ENCODE data around the gene TMCC3.

Gene TMCC3

DNA sequence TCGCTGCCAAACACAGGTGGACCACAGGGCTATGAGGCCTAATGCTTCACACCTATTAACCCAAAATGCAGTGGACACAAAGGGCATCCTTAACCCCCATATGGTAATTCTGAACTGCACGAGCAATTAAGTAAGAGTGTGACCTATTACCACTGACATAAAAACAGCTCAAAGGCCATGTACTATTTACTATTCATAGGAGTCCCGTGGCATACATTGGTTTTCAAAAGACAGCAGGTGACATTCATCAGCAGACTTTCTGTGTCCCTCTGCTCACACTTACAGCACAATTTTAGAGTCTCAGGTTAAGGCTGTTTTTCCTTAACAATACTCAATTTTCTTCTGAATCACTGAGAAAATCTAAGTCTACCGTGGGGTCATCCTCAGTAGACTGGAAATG lies 23.1 kb upstream of the TMCC3 start:
- no peak for DNase-seq

DNA sequence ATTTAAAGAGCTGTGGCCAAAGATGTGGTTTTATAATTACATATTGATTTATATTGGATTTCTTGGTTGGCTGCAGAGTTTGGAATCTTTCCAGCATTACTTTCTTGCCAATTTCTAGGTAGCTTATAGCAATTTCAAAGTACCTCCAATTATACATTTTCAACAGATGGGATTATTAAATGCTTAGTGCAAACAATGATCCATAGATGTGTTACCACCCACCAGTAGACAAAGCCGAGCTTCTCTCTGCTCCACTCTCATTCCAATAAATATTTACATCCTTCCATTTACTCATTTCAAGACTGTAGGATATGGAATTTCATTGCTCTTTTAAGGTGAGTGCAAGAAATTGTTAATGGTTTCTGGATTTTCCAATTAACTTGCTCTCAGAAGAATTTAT lies 21.6 kb upstream of the TMCC3 start:
- no peak for DNase-seq

DNA sequence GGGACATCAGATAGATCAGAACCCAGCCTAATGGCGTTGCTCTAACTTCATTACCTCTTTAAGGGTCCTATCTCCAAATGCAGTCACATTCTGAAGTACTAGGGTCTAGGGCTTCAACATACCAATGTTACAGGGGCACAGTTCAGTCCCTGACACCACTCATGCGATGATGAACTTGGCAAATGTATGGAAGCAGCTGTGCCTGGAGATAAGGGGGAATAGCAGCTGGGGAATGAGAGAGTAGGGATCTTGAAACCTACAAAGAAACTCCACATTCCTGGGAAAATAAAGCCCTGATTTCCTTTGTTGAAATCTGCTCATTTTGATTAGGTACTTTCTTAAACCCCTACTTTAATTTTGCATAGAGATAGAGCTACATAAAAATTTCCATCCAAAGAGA lies 20.5 kb upstream of the TMCC3 start:
- no peak for DNase-seq

DNA sequence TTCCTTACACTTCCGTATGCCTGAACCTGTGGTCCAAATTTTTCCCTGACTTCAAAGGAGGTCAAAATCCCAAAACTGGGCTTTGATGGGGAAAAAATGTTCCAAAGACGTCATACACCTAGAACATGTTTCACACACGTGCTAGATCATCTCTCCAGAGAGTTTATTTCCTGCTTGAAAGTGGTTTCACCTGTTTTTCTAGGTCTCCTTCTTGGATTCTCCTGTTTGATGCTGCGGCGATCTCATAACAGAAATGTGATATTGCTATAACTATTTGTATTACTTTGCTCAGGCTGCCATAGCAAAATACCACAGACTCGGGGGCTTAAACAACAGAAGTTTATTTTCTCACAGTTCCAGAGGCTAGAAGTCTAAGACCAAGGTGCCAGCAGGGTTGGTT lies 19.7 kb upstream of the TMCC3 start:
- no peak for DNase-seq

DNA sequence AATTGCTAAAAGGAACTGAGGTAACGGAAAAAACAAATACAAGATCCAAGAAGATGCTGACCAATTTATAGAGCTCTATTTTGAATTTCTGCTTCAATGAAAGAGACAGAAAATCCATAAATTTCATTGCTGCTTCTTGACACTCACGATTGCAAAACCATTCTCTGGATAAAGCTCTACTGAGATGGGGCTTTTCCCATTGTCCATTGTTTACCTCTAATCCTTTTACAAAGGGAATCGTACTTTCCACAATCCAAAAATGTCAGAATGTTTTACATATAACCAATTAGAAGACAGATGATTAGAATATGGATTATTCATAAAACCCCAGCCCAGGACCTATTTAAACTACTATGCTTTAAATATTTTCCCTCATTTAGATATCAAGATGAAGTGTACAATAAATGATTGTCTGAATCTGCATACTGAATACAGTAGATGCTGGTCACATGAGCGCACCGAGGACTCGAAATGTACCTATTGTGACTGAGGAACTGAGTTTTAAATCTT lies 16.7 kb upstream of the TMCC3 start:
- no peak for DNase-seq

DNA sequence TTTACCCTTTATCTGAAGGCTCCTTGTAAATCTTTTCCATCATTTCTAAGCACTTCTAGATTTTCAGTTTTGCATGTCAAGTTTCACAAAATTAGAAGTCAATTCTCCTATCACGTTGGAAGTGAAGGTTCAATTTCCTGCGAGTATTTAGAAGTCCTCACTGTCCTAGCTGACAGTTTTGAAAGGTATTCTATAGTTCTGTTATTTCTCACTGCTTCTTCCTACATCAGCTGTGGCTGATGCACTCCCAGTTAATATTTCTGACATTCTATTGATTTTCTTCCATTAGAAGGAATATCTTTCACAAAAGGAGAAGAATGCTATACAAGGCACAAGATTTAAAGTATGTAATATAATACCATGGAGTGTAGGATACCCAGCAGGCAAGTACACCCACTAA lies 15.8 kb upstream of the TMCC3 start:
- no peak for DNase-seq

DNA sequence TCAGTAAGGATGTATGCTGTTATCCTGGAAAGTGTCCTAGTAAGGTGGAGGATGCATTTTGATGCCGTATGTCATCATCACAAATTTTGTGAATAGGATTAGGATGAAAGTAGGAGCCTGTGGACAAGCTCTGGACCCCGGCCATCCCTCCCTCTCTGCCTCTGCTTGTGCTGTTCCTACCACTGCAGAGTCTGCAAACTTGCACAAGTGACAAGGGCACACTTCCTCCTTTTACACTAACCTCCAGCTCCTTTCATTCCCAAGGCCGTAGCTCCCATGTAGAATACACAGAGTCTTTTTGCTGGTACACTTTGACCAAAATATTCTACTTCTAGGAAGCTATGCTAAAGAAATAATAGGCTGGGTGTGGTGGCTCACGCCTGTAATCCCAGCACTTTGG lies 13.3 kb upstream of the TMCC3 start:
- DNase-seq = no peak

DNA sequence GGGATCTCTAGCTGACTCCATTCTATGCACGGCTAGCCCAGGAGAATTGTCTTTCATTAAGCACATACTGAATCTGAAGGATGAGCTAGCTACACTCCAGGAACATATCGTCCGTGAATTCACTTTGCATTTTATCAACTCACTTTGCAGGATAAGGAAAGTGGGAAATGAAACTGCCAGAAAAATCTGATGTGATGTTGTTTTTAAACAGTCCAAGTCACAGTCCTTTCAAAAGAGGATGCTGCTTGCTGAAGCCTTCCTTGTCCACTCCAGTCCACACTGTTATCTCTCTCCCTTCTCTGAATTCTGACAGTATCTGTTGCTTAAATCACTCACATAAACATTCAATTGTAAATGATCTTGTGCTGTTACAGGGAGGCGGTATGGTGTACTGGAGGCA lies 12.7 kb upstream of the TMCC3 start:
- DNase-seq = no peak

DNA sequence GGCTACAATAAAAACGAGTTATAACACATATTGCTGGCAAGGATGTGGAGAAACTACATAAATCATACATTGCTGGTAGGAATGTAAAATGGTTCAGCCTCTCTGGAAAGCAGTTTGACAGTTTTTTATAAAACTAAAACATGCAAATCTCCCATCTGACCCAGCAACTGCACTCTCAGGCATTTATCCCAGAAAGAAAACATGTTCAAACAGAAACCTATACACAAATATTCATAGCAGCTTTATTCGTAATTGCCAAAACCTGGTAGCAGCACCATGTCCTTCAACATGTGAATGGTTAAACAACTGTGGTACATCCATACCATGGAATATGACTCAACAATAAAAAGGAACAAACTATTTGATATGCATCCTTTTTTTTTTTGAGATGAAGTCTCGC lies 10.1 kb upstream of the TMCC3 start:
- DNase-seq = no peak

DNA sequence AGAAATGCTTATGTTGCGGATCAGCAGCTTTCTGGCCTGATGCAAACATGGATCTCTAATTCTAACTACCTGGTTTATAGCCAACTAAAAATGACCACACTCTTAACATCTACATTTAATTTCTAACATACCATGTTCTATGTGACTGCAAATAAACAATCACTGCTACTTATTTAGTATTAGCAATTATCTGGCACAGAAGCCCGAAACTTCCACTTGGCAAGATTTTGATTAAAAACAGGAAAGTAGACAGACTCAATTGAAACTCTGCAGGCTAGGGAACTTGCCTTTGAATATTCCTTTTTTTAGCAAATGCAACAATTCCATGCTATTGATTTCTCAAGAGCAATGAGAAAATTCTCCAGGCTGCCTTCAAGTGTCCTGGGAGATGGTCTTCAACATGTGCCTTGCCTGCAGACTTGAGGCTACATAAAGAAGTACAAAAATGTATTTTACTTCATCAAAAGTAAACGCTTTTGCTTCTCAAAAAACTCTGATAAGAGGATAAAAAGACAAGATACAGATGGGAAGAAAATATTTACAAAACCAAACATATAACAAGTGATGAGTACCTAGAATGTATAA lies 9.1 kb upstream of the TMCC3 start:
- DNase-seq = no peak

DNA sequence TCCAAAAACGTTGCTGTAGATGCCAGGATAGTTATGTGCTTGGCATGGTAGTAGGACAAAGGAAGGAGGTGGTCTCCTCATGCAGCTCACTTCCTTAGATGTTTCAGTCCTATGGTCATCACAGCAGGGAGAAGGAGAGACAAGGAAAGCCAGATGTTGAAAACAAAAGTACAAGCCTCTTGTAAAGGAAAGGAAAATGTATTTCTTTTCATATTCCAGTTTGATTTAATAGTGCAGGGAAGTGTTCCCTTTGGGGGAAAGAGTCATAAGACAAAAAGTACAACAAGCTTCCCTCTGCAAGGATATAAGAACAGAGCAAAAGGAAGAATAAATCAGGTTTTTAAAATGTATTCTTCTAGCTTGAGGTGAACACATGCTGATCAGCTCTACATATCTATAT lies 8.6 kb upstream of the TMCC3 start:
- DNase-seq = no peak

DNA sequence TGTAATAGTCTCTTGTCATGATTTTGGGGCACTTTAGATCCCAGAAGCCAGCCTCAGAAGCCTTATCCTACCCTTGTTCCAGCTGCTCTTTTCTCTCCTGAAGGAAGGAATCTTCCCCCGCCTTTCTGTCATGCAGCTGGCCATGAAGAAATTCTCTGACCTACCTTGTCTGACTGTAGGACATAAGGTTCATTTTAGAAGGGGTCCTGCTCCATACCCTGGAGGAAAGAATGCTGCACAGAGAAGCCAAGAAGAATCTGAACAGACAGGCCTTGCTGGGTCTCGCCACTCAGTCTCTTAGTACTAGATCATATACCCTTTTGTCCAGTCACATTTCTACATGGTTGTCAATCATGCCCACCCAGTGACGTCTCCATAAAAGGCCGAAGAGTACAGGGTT lies 6.2 kb upstream of the TMCC3 start:
- DNase-seq = no peak

DNA sequence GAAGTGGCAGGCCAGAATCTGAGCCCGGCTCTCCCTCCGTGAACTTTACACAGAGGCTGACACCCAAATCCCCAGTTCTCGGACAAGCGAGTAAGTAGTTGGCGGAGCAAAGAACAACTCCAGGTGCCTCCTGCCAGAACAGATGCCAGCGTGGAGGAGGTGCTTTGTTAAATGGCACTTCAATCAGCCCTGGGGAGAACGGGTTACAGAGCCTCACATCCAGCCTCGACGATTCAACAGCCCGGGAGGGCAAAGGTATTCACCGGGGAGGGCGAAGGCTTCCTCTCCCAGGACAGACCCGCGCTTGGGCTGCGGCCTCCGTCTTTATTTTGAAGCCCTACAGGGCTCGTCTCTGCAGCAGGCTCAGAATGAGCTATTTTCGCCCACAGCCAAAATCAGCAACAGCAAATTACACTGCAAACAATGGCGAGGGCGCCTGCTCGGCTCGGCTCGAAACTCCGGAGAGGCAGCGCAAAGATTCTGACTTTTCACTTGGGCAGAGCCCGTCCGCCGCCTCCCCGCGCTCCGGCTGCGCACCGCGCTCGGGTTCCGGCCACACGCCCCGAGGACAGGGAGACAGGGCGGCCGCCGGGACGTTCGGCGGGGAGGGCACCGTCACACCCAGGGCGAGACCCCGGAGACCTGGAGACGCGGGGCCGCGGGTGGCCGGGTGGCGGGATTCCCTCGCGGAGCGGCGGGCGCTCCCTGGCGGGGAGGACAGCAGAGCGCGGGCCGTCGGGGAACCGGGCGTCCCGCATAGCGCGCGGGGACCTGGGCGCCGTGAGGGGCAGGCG lies 811 bp downstream of the TMCC3 start:
- DNase-seq = peak; percentile 42

DNA sequence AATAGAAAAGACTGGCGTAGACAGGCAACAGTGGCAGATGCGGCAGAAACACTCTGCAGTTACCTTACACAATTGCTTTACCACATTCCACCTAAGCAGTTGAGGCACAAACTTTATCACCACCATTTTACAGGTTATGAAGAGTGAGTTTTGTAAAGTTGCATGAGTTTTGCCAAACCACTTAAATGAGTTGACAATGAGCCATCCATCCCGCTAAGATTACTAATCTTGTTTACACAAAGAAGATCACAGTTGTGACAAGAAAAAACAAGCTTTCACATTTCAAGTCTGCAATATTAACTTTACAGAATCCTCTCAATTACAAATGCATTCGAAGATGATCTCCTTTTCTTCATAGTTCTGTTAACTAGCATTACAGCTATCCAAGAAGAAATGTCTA lies 1.8 kb downstream of the TMCC3 start:
- no peak for DNase-seq

DNA sequence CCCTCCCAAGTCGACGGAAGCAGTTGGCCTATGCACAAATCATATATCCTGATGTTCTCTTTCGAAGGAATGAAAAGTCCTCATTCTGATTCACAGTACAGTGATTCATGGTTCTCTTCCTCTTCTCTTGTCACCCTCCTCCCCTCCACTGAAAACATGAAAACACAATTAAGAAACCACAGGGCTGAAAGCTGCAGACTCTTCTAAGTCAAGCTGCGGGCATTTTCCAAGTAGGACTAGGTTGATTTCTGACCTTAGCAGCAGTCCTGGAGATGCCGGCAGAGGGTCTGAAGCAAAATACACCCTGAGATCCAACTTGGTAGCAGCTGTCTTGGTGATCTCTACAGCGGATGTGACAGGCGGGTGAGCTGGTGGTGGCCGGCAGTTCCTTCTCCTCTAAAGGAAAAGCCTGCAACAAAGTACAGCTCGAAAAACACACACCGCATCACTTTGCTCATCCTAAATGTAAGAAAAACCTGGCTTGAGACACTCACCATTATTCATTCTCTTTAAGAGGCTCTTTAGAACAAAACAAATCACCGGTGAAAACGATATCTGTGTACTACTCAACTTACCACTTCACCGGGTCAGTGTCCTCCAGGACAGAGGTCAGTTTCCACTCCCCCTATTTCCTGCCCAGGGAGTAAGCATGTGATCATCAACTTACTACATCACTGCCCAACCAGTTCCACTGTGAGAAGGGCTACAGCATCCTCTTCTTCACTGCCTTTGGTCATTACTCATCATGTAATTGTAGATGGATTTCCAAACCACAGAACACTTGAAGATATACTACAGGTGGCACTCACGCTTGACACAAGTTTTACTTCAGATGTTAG lies 6.0 kb downstream of the TMCC3 start:
- DNase-seq = no peak

DNA sequence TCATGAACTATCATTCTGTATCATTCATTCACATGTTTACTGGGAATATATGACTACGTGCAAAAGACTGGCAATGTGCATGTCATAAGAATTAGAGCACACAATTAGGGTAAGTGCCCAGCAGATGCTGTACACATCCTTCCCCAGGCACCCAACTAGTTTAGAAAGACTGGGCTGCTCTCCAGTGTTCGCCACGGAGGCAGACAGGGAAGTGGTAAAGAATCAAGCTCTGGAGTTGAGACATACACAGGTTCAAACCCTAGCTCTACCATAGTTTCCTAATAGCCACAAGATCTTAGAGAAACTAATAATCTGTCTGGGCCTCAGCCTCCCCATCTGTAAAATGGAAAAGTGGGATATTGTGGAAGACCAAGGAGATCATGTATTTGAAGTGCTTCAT lies 6.8 kb downstream of the TMCC3 start:
- no peak for DNase-seq

DNA sequence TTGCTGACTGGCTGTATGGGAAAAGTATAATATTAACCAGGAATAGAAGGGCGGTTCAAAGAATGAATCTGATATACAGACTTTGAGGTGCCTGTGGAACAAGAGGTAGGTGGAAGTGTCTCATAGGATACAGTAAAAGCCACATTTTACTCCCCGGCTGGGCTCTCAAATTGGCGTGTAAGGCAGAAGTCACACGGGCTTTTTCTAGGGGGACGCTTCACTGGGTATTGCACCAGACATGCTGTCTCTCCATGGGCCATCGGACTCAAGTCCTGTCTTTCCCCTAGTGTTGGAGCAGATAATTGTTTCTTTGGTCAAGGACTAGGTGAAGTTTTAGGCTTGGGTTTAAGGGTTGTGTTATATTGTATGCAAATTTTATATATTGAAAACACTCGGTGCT lies 9.1 kb downstream of the TMCC3 start:
- no peak for DNase-seq

DNA sequence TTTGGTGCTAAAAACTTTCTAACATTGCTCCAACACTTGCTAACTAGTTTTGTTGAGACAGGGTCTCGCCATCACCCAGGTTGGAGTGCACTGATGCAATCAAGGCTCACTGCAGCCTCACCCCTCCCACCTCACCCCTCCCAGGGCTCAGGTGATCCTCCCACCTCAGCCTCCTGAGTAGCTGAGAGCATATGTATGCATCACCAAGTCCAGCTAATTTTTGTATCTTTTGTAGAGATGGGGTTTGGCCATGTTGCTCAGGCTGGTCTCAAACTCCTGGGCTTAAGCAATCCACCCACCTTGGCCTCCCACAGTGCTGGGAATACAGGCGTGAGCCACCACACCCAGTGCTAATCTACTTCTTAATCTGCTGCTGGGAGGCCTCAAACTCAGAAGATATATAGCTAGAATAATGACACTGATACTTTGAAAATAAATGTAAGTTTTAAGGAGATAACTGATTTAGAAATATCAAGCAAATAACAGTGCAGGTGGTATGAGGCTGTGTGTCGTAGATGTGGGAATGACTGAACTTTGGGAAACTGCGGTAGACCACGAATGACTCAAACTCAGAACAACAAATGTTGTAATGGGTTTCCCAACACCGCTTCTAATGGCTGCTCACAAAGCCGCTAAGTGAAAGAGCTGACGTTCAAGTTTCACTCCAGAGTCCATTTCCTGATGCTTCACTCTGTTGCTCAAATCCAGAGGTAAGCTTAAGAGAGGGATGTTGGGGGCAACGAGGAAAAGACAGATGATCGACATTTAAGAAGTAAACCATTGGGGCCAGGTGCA lies 10.0 kb downstream of the TMCC3 start:
- no peak for DNase-seq

DNA sequence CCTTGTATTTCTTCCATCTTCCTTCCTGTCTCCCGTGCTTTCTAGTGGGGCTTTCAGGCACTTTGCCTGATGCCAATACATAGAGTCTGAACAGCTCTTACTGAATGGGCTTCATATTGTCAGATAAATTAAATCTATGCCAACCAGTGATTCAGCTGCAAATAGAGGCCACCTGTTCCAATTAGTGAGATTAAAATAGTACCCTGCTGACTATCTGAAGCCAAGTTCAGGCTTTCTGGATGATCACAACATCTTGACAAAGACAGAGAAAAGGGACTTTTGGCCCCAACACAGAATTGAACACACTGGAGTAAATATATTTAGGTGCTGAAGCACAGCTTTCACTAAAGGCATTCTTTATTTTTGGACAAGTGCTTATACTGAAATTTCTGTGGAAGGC lies 11.8 kb downstream of the TMCC3 start:
- no peak for DNase-seq

DNA sequence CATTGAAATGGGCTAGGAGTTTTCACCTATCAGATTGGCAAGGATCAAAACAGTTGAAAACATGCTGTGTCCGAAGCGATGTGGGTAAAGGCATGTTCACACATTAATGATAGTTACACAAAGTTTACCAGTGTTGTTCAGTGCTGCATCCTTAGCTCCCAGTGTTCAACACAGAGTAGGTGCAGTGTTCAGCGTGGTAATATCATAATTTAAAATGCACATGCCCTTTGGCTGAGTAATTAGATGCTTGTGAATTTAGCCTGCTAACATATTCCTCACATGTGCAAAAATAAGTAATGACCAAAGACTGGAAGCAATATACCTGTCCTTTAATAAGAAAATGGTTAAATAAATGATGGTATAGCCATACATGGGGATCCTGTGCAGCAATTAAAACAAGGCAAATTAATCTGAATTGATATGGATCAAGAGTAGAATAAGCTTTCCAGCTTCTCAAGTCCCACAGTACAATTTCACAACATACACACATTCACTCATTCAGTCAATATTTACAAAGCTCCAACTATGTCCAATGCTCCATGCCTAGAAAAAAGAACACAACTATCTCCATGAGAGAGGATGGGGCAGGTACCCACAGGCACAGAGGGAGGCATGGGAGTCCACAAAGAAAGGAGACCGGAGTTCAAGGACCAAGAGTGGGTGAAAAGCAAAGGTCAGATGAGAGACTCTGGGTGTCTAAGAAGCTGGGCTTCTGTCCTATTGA lies 12.8 kb downstream of the TMCC3 start:
- no peak for DNase-seq

DNA sequence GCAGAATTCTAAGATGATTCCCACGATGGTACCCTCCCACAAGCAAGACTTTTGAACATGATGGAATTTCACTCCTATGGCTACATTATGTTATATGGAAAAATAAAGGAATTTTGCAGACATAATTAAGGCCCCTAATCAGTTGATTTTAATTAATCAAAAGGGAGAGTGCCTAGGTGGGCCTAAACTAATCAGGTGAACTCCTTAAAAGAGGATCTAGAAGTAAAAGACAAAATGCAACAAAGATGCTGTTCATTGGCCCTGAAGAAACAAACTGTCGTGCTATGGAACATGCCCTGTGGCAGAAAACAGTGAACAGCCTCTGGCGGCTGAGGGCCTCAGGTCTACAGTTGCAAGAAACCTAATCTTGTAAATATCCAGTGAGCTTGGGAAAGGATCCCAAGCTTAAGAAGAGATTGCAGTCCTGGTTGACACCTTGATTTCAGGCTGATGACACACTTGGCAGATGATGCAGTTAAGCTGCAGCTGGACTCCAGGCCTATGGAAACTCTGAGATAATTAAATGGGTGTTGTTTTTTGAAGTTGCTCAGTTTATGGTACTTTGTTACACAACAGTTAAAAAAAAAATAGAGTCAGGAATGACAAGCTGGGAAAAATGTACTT lies 13.8 kb downstream of the TMCC3 start:
- DNase-seq = no peak

DNA sequence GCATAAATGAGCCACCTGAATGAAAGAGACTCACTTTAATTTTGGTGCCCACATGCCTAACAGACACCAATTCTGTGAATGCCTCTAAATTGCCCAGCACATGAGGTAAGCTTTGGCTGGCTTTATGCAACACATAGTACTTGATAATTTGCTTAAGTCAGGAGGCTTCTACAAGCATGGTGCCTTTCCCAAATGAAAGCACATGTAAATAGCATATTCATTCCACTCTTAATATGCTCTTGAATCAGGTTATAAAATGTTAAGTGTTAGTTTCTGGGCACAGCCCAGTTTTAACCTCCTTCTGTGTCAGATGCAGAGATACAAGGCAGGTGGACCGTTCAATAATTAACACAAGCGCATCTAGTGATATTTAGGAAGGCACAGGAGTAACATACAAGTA lies 15.6 kb downstream of the TMCC3 start:
- DNase-seq = no peak

All from activated CD4-positive, CD25-positive, alpha-beta regulatory T cell treated with anti-CD3 and anti-CD28 coated beads, Interleukin-2, amount 50 U/mL, for 72 hours (primary cell).